ENCODE measurements around the gene BLOC1S5. TPM values are rescaled to one million over a fixed set of nuclear protein-coding genes. Genes with fewer than 3 reads are reported as not detected.

Gene BLOC1S5
- total RNA-seq, 1 experiment from 2014 or later = 11.8 TPM

DNA sequence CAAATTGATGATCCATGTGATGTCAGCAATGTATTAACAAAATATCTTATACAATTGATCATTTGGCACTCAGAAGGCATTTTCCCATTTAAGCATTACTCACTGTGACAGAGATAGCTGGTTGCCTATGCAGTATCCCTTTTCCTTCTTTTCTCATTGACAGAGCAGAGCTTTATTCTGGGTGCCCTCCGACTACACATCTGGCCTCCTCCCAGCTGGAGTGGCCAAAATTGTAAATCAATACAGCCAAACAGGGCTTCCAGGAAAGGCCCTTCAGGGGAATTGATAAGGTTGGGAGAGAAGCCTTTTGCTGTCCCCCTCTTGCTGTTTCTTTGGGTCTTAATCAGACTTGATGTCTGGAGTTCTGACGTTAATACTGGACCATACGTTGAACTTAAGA, 9.6 kb upstream of the BLOC1S5 start:
- ChIA-PET POLR2A (interaction anchor here (0.6 kb wide), 1 partner anchor 697 kb away, joined by 3 read pairs; no protein-coding TSS in a partner anchor), CTCF (interaction anchor here (0.6 kb wide), 1 partner anchor 33 kb away, joined by 9 read pairs; no protein-coding TSS in a partner anchor)
- no peak overlapping the region for H3K27ac ChIP-seq (ENCODE audit: low read length)
- no TSS peak for BruUV-seq (replicated peaks)
- H3K36me3 ChIP-seq (ENCODE audit: control insufficient read depth, insufficient read depth, low read length) = no peaks in the 10 kb centered on the region
- no peak overlapping the region for H3K4me3 ChIP-seq (ENCODE audit: low read depth in 2 of 2, low read length in 2 of 2)
- ATAC-seq (no peak), DNase-seq (ENCODE audit: low read depth, low spot score) (no peak)
- intact Hi-C loops (cut with micrococcal nuclease; ENCODE audit: unreplicated experiment) = no loop called here
- TF ChIP-seq SIN3A (IDR thresholded peaks at IDR 0.05; ENCODE audit: borderline replicate concordance, insufficient read depth, low read depth, low read length) (no peak), TCF7L2 (IDR thresholded peaks at IDR 0.05; ENCODE audit: low read depth, low read length) (no peak), POLR2AphosphoS5 (IDR thresholded peaks at IDR 0.05; ENCODE audit: low read depth, low read length) (no peak)
- TF ChIP-seq, protein P1, sequence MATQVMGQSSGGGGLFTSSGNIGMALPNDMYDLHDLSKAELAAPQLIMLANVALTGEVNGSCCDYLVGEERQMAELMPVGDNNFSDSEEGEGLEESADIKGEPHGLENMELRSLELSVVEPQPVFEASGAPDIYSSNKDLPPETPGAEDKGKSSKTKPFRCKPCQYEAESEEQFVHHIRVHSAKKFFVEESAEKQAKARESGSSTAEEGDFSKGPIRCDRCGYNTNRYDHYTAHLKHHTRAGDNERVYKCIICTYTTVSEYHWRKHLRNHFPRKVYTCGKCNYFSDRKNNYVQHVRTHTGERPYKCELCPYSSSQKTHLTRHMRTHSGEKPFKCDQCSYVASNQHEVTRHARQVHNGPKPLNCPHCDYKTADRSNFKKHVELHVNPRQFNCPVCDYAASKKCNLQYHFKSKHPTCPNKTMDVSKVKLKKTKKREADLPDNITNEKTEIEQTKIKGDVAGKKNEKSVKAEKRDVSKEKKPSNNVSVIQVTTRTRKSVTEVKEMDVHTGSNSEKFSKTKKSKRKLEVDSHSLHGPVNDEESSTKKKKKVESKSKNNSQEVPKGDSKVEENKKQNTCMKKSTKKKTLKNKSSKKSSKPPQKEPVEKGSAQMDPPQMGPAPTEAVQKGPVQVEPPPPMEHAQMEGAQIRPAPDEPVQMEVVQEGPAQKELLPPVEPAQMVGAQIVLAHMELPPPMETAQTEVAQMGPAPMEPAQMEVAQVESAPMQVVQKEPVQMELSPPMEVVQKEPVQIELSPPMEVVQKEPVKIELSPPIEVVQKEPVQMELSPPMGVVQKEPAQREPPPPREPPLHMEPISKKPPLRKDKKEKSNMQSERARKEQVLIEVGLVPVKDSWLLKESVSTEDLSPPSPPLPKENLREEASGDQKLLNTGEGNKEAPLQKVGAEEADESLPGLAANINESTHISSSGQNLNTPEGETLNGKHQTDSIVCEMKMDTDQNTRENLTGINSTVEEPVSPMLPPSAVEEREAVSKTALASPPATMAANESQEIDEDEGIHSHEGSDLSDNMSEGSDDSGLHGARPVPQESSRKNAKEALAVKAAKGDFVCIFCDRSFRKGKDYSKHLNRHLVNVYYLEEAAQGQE (IDR thresholded peaks at IDR 0.05; ENCODE audit: insufficient read depth in 1 of 2, low read depth in 2 of 2, low read length in 1 of 2) = no peak
- TF ChIP-seq, protein P2, sequence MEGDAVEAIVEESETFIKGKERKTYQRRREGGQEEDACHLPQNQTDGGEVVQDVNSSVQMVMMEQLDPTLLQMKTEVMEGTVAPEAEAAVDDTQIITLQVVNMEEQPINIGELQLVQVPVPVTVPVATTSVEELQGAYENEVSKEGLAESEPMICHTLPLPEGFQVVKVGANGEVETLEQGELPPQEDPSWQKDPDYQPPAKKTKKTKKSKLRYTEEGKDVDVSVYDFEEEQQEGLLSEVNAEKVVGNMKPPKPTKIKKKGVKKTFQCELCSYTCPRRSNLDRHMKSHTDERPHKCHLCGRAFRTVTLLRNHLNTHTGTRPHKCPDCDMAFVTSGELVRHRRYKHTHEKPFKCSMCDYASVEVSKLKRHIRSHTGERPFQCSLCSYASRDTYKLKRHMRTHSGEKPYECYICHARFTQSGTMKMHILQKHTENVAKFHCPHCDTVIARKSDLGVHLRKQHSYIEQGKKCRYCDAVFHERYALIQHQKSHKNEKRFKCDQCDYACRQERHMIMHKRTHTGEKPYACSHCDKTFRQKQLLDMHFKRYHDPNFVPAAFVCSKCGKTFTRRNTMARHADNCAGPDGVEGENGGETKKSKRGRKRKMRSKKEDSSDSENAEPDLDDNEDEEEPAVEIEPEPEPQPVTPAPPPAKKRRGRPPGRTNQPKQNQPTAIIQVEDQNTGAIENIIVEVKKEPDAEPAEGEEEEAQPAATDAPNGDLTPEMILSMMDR (IDR thresholded peaks at IDR 0.05) = no peak
- H3K4me1 ChIP-seq (ENCODE audit: control insufficient read depth, insufficient read depth, low read length) = no peaks in the 10 kb centered on the region
- in situ Hi-C loops (cut with HindIII; ENCODE audit: low pct_unique_long_range_greater_than_20kb, low sequenced_read_pairs) = no loop called here
- H3K27me3 ChIP-seq (ENCODE audit: control insufficient read depth, insufficient read depth, low read length) = no peaks in the 10 kb centered on the region
- no peaks in the 10 kb centered on the region for H3K9me3 ChIP-seq (ENCODE audit: control insufficient read depth, insufficient read depth, low read depth, low read length)

DNA sequence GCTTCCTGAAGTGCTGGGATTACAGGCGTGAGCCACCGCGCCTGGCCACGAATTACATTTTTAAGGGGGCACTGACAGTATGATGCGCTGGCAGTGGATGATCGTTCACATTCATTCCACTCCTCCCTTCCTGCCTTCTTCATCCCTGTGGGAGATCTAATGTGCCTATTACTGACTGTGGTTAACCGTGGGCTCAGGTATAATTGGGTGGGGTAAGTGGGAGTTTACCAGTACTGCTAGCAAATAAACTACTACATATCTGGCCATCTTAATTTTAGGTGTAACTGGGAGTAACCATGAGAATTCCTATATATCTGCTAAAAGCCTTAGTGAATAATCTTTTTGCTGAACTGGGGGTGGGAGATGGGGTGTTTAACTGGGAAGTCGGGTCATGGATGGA, 6.5 kb upstream of the BLOC1S5 start:
- intact Hi-C loops (cut with micrococcal nuclease; ENCODE audit: unreplicated experiment) (no loop called here), in situ Hi-C loops (cut with HindIII; ENCODE audit: low pct_unique_long_range_greater_than_20kb, low sequenced_read_pairs) (no loop called here)
- H3K9me3 ChIP-seq (ENCODE audit: control insufficient read depth, insufficient read depth, low read depth, low read length) = no peaks in the 10 kb centered on the region
- TF ChIP-seq, protein P2 (IDR thresholded peaks at IDR 0.05) = no peak
- TF ChIP-seq, protein P1 (IDR thresholded peaks at IDR 0.05; ENCODE audit: insufficient read depth in 1 of 2, low read depth in 2 of 2, low read length in 1 of 2) = no peak
- TF ChIP-seq POLR2AphosphoS5 (IDR thresholded peaks at IDR 0.05; ENCODE audit: low read depth, low read length) (no peak), SIN3A (IDR thresholded peaks at IDR 0.05; ENCODE audit: borderline replicate concordance, insufficient read depth, low read depth, low read length) (no peak), TCF7L2 (IDR thresholded peaks at IDR 0.05; ENCODE audit: low read depth, low read length) (no peak)
- ATAC-seq = no peak
- no peaks in the 10 kb centered on the region for H3K4me1 ChIP-seq (ENCODE audit: control insufficient read depth, insufficient read depth, low read length)
- ChIA-PET POLR2A (no interaction called here), CTCF (no interaction called here)
- no peaks in the 10 kb centered on the region for H3K36me3 ChIP-seq (ENCODE audit: control insufficient read depth, insufficient read depth, low read length)
- BruUV-seq (replicated peaks) = no TSS peak
- DNase-seq (ENCODE audit: low read depth, low spot score) = no peak
- H3K4me3 ChIP-seq (ENCODE audit: low read depth in 2 of 2, low read length in 2 of 2) = no peak overlapping the region
- H3K27ac ChIP-seq (ENCODE audit: low read length) = no peak overlapping the region
- H3K27me3 ChIP-seq (ENCODE audit: control insufficient read depth, insufficient read depth, low read length) = no peaks in the 10 kb centered on the region
